ENCODE data around the gene FAM98C.

GRCh38 chr19:38355728-38356725 is 46.9 kb upstream of the FAM98C start:
- TF ChIP-seq CTCF (IDR thresholded peaks at IDR 0.05) (no peak), POLR2A (IDR thresholded peaks at IDR 0.05) (no peak)

Data from right lobe of liver (tissue), 4 donors.